Mesothelial cell of epicardium (in vitro differentiated cells): ENCODE data around the gene ABR. TPM values are rescaled to one million over a fixed set of nuclear protein-coding genes. Genes with fewer than 3 reads are reported as not detected.
A peak's percentile ranks its signal among the peaks of the same experiment; 100 is the strongest.
"Not testable (repeated sequence)": the region's sequence is repeated elsewhere in the genome, so short reads cannot be mapped to it uniquely, and the experiment has no call there.

Experiments used
- DNase-seq, 2 experiments: peaks; one replicate each; pipeline ENCODE4 v3.0.0; 2021; ENCODE audit warnings: low spot score in 2 of 2; ENCODE audit not compliant: unreplicated experiment in 2 of 2
- H3K27ac Mint-ChIP-seq: 2 replicates; pipeline ENCODE4 v1.8.0; 2021; ENCODE audit warnings: mixed read lengths
- H3K27me3 Mint-ChIP-seq: 2 replicates; pipeline ENCODE4 v1.8.0; 2021; ENCODE audit warnings: low read depth, mixed read lengths
- H3K36me3 Mint-ChIP-seq: 2 replicates; pipeline ENCODE4 v1.8.0; 2021; ENCODE audit warnings: mixed read lengths
- H3K4me1 Mint-ChIP-seq: 2 replicates; pipeline ENCODE4 v1.8.0; 2021; ENCODE audit warnings: mixed read lengths
- H3K4me3 Mint-ChIP-seq: 2 replicates; pipeline ENCODE4 v1.8.0; 2021; ENCODE audit warnings: mild to moderate bottlenecking, moderate library complexity, mixed read lengths
- H3K9me3 Mint-ChIP-seq: 2 replicates; pipeline ENCODE4 v1.8.0; 2021; ENCODE audit warnings: mixed read lengths
- CTCF ChIP-seq: fragments of 200-600 bp; sonication (generic); IDR thresholded peaks from one replicate; pipeline ENCODE4 v1.5.0; 2021; ENCODE audit warnings: antibody characterized with exemption; ENCODE audit not compliant: unreplicated experiment
- total RNA-seq: library from RNA; stranded (reverse); gene quantifications from 3 replicates; pipeline ENCODE4 v1.2.1, GENCODE V29; 2021

The ABR gene
- total RNA-seq, 1 donor from 2014 or later: 70.1 TPM

GRCh38 chr17:975371-975915 lies 204.3 kb downstream of the ABR start:
- H3K36me3 Mint-ChIP-seq: peaks cover 2% of the 10 kb centered on the region
- H3K27me3 Mint-ChIP-seq: no peaks in the 10 kb centered on the region
- no peaks in the 10 kb centered on the region for H3K9me3 Mint-ChIP-seq
- peak overlapping the region; percentile 64 for H3K27ac Mint-ChIP-seq
- peak overlapping the region; percentile 42 for H3K4me3 Mint-ChIP-seq
- H3K4me1 Mint-ChIP-seq: peaks cover 51% of the 10 kb centered on the region
- no peak for DNase-seq
- TF ChIP-seq CTCF: no peak

- not testable (repeated sequence) for H3K36me3 Mint-ChIP-seq, H3K27ac Mint-ChIP-seq, H3K4me3 Mint-ChIP-seq
Measured at GRCh38 chr17:974778-975177, 205.0 kb downstream of the ABR start.

GRCh38 chr17:973053-973452 lies 206.7 kb downstream of the ABR start:
- peaks cover 5% of the 10 kb centered on the region for H3K36me3 Mint-ChIP-seq
- no peaks in the 10 kb centered on the region for H3K9me3 Mint-ChIP-seq
- peaks cover 72% of the 10 kb centered on the region for H3K4me1 Mint-ChIP-seq
- H3K27ac Mint-ChIP-seq: peak overlapping the region; percentile 95
- DNase-seq: no peak
- no peaks in the 10 kb centered on the region for H3K27me3 Mint-ChIP-seq
- TF ChIP-seq CTCF: no peak
- no peak overlapping the region for H3K4me3 Mint-ChIP-seq

More at GRCh38 chr17:974778-975177, 205.0 kb downstream of the ABR start:
- not testable (repeated sequence) for H3K27me3 Mint-ChIP-seq, DNase-seq, H3K9me3 Mint-ChIP-seq
- H3K4me1 Mint-ChIP-seq: peaks cover 58% of the 10 kb centered on the region

GRCh38 chr17:971861-972260 lies 207.9 kb downstream of the ABR start:
- not testable (repeated sequence) for H3K27me3 Mint-ChIP-seq, DNase-seq, H3K4me3 Mint-ChIP-seq, H3K9me3 Mint-ChIP-seq
- Mint-ChIP-seq H3K27ac (peak overlapping the region; percentile 95), H3K4me1 (peaks cover 64% of the 10 kb centered on the region), H3K36me3 (peaks cover 10% of the 10 kb centered on the region)

GRCh38 chr17:970364-970763 lies 209.4 kb downstream of the ABR start:
- no peak for TF ChIP-seq CTCF
- Mint-ChIP-seq H3K4me1 (peaks cover 57% of the 10 kb centered on the region), H3K36me3 (peaks cover 10% of the 10 kb centered on the region), H3K9me3 (no peaks in the 10 kb centered on the region), H3K4me3 (peak overlapping the region; percentile 56), H3K27ac (peak overlapping the region; percentile 94), H3K27me3 (no peaks in the 10 kb centered on the region)
- DNase-seq: no peak

- H3K4me1 Mint-ChIP-seq: peaks cover 57% of the 10 kb centered on the region
- no peak for TF ChIP-seq CTCF
- peak overlapping the region; percentile 56 for H3K4me3 Mint-ChIP-seq
- DNase-seq: no peak
- H3K27me3 Mint-ChIP-seq: no peaks in the 10 kb centered on the region
- peak overlapping the region; percentile 94 for H3K27ac Mint-ChIP-seq
- no peaks in the 10 kb centered on the region for H3K9me3 Mint-ChIP-seq
- H3K36me3 Mint-ChIP-seq: peaks cover 10% of the 10 kb centered on the region
Measured at GRCh38 chr17:969811-970355, 209.9 kb downstream of the ABR start.
